ENCODE data around the gene SASH3.

SASH3 gene

DNA sequence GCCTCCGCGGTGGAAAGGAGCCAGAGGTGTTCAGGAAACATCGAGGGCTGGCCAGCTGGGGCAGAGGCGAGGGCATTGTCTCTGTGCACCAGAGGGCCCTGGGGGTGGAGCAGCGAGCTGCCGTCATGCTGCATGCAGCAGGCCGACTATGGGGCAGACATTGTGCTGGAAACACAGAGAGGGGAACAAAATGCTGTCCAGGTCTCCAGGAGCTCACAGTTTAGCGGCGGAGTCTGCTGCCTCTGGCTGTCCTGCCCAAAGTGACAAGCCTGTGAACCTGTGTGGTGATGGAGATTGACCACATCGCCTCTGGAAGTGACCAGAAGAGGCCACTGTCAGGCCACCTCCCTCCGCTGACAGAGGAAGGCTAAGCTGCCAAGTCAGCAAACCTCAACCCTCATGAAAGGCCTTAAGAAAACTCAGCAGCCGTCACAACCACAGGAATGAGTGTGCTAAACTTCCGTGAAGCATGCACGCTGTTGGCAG lies 20.1 kb upstream of the SASH3 start:
- peak; percentile 15 for DNase-seq (ENCODE audit: low spot score)
- FAIRE-seq: no peak

DNA sequence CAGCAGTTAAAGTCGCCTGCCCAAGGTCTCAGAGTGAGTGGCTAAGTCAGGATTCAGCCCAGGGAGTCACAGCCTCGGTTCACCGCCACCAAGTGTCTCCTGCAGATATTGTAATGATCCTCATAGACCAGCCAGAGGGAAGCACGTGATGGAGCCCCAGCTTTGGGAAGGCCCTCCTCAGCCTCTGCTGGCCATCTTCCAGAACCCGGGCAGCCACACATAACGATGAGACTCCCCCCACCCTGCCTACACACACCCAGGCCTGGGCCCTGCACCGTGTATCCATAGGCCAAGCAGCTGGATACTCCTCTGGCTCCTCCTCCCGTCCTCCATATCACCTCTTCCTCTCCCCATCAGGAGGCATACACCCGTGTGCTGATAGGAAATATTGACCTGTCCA lies 19.6 kb upstream of the SASH3 start:
- FAIRE-seq (no peak), DNase-seq (ENCODE audit: low spot score) (no peak)

DNA sequence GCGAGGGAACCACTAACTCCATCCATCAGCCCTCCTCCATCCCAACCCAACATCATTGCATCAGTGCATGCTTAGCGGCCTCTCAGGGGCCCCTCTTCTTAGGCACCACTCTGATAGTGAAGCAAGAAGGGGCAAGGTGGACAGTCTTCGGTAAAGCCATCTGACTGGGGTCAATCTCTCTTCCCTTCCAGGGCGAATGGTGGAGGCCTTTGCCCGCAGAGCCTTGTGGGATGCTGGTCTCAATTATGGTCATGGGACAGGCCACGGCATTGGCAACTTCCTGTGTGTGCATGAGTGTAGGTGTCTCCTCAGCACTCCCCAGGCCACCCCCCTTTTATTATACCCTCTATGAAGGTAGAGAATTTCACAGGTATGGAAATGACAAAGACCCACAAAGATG lies 18.8 kb upstream of the SASH3 start:
- FAIRE-seq (no peak), DNase-seq (ENCODE audit: low spot score) (no peak)

DNA sequence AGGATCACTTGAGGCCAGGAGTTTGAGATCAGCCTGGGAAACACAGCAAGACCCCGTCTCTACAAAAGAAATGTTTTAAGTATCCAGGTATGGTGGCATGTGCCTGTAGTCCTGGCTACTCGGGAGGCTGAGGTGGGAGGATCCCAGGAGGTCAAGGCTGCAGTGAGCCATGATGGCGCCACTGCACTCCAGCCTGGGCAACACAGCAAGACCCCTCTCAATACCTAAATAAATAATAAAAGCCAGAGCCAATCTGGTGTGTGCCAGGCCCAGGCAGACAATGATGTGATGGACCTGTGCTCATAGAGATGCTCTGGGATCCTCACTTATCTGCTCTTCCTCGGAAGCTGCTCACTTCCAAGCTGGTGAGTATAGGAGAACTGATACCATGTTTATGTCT lies 18.2 kb upstream of the SASH3 start:
- DNase-seq (ENCODE audit: low spot score) (no peak), FAIRE-seq (no peak)

DNA sequence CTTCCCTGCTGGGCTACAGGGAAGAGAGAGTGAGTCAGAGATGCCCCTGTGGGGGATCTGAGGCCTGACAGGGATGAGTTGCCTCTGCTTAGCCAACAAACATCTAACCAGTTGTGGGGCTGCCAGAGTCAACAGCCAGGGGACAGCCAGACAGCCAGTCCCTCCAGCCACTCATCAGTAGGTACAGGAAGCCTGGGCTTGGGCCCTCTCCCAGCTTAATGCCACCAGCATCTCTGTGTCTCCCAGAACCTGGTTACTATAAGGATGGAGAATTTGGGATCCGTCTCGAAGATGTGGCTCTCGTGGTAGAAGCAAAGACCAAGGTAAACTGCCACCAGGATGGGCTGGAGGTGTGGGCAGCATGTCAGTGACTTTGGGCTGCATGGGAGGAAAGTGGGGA lies 17.3 kb upstream of the SASH3 start:
- DNase-seq (ENCODE audit: low spot score): no peak
- no peak for FAIRE-seq

DNA sequence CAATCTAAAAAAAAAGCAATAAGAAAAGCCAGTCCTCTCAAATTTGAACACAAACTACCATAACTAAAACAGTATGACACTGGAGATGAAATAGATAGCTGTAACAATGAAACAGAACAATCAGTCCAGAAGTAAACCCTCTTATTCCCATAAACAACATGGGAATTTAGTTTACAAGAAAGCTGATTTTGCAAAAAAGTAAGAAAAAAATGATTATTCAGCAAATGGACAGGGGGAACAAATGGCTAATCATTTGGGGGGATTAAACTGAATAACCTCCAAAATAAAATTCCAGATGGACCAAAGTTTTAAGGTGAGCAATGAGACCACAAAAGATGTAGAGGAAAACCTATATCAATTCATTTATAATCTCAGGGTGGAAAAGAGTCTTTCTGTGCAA lies 16.1 kb upstream of the SASH3 start:
- DNase-seq (ENCODE audit: low spot score) (no peak), FAIRE-seq (no peak)

DNA sequence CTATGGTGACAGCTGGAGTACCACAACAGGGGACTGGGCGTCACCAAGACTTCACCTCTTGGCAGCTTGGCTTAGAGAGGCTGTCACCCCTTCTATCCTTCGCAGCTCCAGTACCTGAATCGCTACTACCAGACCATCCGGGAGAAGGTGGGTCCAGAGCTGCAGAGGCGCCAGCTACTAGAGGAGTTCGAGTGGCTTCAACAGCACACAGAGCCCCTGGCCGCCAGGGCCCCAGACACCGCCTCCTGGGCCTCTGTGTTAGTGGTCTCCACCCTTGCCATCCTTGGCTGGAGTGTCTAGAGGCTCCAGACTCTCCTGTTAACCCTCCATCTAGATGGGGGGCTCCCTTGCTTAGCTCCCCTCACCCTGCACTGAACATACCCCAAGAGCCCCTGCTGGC lies 11.6 kb upstream of the SASH3 start:
- FAIRE-seq: no peak
- DNase-seq (ENCODE audit: low spot score): no peak

DNA sequence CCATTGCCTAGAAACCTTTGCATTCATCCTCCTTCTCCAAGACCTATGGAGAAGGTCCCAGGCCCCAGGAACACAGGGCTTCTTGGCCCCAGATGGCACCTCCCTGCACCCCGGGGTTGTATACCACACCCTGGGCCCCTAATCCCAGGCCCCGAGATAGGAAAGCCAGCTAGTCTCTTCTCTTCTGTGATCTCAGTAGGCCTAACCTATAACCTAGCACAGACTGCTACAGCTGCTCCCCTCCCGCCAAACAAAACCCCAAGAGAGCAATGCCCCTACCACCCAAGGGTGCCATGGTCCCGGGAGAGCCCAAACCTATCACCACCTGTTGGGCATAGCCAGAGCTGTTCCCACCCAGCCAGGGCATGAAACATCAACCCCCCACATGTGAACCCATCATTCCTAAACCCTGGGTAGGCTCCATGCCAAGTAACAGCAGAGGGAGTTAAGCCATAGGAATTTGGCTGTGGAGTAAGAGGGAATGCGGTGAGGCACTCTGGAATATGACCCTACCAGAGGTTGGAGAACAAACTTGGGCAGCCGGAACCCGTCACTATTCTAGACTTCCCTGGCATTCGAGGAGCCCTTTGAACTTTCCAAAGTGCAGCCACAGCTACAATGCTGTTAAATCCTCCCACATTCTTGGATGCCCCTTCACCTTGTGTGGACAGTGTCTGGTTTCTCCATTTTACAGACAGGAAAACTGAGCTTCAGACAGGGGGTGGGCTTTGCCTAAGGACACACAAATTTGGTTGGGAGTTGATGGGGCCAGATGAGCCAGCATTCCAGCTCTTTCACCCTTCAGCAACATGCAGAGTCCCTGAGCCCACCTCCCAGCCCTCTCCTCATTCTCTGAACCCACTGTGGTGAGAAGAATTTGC lies 10.9 kb upstream of the SASH3 start:
- DNase-seq (ENCODE audit: low spot score): peak; percentile 10
- FAIRE-seq: no peak

DNA sequence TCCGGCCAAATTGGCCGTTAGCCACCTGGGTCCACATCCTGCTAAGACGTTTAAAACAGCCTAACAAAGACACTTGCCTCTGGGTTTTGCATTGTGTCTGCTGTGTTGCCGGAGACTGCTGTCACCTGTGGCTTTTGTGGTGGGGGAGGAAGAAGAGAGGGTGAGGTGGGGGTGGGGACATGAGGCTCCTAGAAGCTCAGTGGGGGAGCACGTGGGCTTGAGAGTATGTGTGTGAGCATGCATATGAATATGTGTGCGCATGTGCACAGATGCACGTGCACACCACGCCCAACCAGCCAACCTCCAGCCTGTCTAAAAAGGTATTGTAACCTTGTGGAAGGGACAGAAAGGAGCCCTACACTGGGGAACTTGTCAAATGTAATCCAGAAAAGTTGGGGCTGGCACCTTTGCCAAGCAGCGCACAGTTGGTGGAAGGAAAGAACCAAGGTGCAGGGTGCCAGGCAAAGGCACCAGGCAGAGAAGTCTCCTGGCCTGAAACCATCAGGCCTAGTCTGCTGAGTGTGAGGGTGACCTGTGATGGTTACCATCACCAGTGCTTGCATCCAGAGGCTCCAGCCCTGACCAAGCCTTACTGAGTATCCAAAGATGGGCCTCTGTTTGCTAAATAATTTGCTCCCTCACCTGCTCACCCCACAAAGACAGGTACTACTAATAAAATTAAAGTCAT lies 10.1 kb upstream of the SASH3 start:
- FAIRE-seq: no peak
- peak; percentile 3 for DNase-seq (ENCODE audit: low spot score)

DNA sequence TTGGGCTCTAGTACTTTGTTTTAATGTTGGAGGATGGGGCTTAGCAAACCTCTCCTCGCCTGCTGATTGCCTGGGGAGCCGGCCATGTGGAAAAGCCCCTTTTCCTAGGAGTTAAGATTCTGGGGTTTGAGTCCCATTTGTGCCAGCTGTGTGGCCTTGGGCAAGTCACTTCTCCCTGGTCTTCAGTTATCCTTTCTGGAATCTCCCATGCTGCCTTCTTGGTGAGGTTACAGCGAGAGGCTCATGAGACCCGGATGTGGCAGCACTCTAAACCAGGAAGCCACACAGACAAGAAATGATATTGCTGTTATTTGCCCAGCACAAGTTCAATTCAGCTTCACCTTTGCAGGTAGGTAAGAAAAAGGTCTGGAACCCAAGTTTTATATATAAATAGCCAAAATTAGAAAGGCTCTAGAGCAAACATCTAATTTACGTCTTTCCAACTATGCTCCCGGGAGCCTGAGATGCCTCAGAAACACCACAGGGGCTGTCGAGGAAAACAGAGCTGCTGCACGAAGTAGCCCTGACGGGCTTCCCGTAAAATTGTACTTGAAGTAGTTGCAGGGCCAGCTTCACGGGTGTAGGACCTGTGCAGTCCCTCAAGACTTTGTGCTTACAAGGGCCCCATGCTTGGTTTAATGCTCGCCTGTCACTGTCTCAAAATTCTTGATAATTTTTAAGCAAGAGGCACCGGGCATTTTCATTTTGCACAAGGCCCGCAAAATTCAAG lies 8.3 kb upstream of the SASH3 start:
- FAIRE-seq (no peak), DNase-seq (ENCODE audit: low spot score) (no peak)

DNA sequence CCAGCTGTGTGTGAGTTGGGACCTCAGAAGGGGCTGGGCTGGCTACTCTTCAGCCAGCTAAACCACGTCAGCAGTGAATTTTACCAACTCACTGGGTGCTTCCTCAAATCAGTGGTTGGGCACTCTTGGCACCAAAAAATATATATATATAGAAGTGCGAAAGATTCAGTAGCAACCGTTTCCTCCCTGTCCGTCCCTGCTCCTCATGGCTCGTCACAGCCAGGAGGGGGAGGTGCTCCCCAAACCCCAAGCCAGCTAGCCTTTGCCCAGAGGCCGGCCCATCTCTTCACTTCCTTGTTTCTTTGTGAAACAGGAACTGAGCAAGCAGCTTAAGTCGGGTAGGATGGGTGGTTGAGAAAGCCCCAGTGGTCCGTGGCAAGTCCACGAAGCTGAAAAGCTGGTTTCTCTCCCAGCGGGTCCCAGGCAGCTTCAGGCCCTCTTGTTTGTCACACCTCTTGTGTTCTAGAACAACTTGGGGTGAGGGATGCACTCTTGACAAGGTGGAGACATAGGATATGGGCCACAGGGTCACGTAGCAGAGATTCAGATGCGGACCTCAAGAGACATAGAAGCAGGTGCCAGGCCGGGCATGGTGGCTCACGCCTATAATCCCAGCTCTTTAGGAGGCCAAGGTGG lies 6.8 kb upstream of the SASH3 start:
- FAIRE-seq: no peak
- DNase-seq (ENCODE audit: low spot score): no peak

DNA sequence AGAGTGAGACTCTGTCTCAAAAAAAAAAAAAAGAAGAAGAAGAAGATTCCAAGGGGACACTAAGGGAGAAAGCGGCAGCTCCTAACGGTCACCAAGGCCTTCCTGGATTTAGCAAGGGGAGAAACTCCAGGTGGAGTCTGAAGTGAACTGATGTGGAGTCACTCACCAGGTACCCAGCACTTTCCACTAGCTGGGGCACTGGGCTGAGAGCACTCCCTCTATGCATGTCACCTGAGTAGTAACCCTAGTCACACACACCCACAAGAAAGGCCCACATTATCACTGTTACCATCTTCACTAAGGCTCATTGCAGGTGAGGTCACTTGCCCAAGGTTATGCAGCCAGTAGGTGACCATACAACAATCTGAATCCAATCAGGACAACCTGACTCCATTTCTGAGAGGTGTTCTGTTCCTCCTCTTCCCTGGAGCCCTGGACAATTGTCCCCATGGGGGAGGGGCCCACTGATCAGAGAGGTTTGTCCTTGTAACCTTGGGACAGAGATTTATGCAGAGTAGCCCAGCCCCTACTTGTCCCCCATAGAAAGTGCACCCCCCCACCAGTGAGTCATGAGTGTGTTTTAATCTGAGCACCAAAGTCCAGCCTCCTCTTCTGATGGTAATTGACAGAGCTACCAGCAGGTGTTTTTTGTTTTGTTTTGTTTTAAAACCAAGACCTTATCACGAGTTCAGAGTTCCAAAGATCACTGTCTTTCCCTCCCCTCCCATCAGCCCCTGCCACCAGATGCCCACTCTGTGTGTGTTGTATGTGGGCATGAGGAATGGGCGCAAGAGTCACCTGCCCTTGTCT lies 5.9 kb upstream of the SASH3 start:
- DNase-seq (ENCODE audit: low spot score) (no peak), FAIRE-seq (no peak)

DNA sequence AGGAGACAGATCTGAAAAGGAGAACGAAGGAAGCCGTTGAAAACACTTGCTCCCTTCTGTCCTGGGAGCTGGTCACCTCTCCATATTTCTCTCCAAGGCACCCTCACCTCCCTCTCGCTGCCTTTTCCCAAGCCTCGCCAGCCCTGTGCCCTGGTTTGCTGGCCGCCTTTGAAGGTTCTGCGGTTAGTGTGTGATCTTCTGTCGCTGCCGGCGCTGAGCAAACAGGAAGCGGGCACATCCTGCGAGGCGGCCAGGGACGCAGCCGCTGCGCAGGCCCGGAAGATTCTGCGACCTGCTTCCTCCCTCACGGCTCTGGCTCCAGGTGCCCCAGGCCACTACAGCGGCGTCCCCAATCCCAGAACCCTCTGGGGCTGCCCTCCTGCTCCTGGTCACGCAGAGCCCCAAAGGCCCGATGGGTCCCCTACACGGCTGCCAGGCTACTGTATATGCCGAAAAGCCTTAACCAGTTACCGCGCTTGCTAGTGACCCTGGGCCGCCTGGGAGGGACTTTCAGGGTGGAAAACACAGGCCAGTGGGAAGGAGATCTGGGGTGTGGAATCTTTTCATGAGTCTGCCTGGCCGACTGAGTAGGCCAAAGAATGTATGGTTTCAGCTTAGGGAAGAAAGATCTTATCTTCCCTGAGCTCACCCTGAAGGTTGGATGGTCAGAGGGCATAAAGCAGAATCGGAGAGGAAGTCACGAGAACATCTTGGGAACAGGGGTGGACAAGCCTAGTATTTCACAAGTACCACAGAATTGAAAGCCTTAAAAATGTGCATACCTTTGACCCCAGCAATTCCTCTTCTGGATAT lies 2.3 kb upstream of the SASH3 start:
- FAIRE-seq (no peak), DNase-seq (ENCODE audit: low spot score) (no peak)

DNA sequence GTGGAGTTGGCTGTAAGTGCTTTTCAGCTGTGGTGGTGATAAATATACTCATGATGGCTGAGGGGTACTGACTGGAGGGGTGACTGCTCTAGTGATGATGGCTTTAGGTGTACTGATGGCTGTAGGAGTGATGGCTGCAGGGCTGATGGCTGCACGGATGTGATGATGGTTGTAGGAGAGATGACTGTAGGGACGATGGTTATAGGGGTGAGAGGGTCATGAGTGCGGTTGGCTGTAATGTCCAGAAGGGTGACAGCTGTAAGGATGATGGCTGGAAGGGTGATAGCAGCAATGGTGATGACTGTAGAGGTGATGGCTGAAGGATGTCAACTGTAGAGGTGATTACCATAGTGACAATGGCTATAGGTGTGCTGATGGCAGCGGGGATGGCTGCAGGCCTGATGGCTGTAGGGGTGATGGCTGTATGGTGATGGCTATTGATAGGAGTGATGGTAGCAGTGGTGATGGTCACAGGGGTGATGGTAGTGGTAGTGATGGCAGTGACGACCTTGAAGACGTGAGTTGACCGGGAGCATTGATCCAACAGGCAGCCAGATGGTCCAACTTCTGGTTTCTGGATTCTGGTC lies 570 bp upstream of the SASH3 start:
- DNase-seq (ENCODE audit: low spot score) (no peak), FAIRE-seq (no peak)

DNA sequence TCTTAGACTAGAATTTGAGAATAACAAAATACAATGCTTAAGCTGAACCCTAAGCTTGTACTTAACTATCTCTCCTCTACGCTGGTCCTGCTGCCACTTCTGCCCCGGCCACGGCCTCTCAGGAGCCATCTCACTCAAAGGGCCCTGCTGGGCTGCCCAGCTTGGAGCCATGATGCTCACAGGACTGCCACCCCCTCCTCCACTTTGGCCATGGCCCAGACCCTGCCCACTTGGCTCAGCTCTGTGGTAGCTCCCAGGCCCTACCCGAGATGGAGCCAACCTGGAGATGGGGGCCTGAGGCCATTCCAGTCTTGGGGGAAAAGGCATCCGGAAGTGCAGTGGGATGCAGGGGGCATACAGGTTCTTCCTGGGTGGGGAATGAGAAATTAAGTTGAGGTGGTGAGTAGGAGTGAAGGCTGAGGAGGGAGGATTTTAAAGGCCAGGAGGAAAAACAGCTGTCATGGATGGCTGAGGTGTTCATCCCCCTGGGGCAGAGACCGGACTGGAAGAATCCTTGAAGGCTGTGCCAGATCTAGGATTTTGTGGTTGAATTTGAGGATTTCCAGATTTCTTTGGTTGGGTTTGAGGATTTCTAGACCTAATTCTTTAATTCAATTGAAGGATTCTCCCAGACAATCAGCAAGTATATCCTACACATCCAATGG lies 824 bp downstream of the SASH3 start:
- no peak for DNase-seq (ENCODE audit: low spot score)
- FAIRE-seq: no peak

DNA sequence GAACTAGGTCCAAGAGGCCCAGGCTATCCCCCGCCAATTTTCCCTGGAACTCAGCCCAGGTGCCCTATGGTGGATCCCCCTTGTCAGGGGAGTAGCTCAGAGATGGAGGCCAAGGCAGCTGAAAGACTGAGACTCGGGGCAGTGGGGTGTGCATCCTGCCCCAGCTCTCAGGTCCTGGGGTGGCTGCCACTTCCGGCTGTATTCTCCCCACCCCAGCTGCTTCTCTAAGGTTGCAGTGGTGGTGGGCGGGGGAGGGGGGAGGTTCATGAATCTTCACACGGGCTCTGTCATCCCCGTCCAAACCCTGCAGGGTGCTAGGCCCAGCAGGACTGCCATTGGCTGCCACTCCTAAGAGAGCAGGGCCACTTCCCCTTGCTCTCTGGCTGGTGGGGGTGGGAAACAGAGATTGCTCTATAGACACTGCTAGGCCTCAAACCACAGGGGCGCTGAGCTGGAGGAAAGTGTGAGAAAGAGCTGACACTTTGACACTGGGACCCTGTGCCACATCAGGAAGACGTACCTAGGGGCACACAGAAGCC lies 1.5 kb downstream of the SASH3 start:
- FAIRE-seq (no peak), DNase-seq (ENCODE audit: low spot score) (no peak)

DNA sequence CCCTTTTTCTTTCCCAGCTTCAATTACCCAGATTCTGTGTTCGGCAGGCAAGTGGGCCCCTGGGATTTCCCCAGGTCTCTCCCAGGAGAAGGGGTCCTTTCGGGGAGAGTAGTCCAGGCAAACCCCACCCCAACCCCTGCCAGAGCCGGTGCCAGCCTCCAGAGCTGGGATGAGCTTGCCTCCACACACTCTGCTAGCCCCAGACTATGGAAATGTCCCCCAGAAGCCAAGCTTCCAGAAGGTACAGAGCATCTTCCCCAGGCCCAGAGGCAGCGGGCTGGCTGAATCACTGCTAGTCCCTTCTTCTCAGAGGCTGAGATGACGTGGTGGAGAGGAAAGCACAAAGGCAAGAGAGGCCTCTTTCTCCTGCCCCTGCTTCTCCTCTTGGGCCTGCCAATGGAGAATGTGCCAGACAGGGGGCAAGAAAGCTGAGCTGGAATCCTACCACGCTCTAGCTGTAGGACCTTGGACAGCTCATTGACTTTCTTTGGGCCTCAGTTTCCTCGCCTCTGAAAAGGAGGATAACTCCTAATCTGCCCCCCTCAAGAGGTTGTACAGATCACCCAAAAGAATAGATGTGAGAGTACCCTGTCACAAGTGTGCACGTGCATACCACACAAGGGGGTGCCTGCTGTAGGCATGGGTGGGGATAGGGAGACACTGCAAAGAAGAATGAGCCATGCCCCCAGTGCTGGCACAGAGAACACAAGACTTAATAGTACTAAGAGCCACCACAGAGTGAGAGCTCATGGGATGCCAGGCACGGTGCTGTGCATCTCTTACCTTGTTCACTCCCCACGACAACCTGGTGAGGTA lies 2.1 kb downstream of the SASH3 start:
- FAIRE-seq (no peak), DNase-seq (ENCODE audit: low spot score) (no peak)

DNA sequence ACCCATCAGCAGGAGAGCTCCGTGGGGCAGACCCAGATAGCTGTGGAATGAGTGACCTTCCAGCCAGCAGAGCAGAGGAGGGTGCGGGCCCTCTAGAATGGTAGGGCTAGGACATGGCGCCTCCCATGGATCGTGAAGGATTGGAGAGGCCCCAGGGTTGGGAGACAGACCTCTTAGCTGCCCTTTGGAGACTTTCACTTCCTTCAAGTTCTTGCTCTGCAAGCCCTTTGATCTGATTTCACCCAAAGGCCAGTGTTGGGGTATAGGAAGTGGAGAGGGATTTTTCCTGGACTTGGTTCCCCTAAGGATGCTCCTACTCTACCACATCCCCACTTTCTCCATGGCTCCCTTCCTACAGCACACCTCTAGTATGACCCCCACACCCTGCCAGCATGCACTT lies 3.0 kb downstream of the SASH3 start:
- DNase-seq (ENCODE audit: low spot score) (no peak), FAIRE-seq (no peak)
